Endothelial cell of umbilical vein (primary cell): Measurements from ENCODE around the gene MAP7D2. TPM values are rescaled to one million over a fixed set of nuclear protein-coding genes. Genes with fewer than 3 reads are reported as not detected.

Source experiments
- BruUV-seq: library from RNA; stranded (reverse); fragments of 400-500 nt; replicated peaks from 2 replicates; lab custom pipeline; 2021; lab: Mats Ljungman, UMichigan
- CTCF ChIA-PET: fragments of 300-600, 350-600 bp; sonication (Branson Sonifier 250); formaldehyde crosslinking; loops from one replicate; lab custom pipeline; 2021; ENCODE audit warnings: antibody characterized with exemption, inconsistent platforms; lab: Charles Lee
- POLR2A ChIA-PET: fragments of 300-600, 350-600 bp; sonication (Branson Sonifier 250); formaldehyde crosslinking; loops from one replicate; lab custom pipeline; 2021; ENCODE audit warnings: antibody characterized with exemption, inconsistent platforms; lab: Charles Lee
- DNase-seq: peaks from one replicate; pipeline ENCODE4 v3.0.0-alpha.2; 2011; ENCODE audit warnings: low read depth, low spot score
- FAIRE-seq: peaks from 2 replicates; lab custom pipeline; 2011; peaks lifted over from hg19 to GRCh38; lab: Jason Lieb, UNC
- H2AFZ ChIP-seq: 2 replicates; pipeline ENCODE4 v1.6.0; 2012; ENCODE audit warnings: low read depth, low read length, control low read depth, inconsistent platforms
- H3K27ac ChIP-seq: 2 replicates; pipeline ENCODE4 v1.5.1; 2011; ENCODE audit warnings: low read depth, mild to moderate bottlenecking, control low read depth, low read length, moderate library complexity; ENCODE audit not compliant: insufficient read depth
- H3K27me3 ChIP-seq, 2 experiments: 2 replicates each; pipeline versions ENCODE4 v1.6.0 to v1.6.1; 2011; ENCODE audit warnings: low read length in 2 of 2, mixed read lengths in 1 of 2; ENCODE audit not compliant: control insufficient read depth in 2 of 2, insufficient read depth in 2 of 2
- H3K36me3 ChIP-seq, 2 experiments: 2 replicates in 1 of 2; 3 replicates in 1 of 2; pipeline ENCODE4 v1.5.1; 2011; ENCODE audit warnings: low read length in 2 of 2, mild to moderate bottlenecking in 1 of 2, moderate library complexity in 1 of 2; ENCODE audit not compliant: control insufficient read depth in 2 of 2, insufficient read depth in 2 of 2; ENCODE audit errors: extremely low read depth in 1 of 2
- H3K4me1 ChIP-seq: 3 replicates; pipeline ENCODE4 v1.5.1; 2011; ENCODE audit warnings: mild to moderate bottlenecking, low read length; ENCODE audit not compliant: control insufficient read depth, insufficient read depth; ENCODE audit errors: extremely low read depth
- H3K4me2 ChIP-seq: 2 replicates; pipeline ENCODE4 v1.6.1; 2011; ENCODE audit warnings: low read length, control low read depth, mixed read lengths; ENCODE audit not compliant: insufficient read depth
- H3K4me3 ChIP-seq, 3 experiments: fragments of 200-600 bp in 1 of 3; sonication (generic), shearing (Covaris generic) in 1 of 3; replicated peaks in 1 of 3; 2 replicates each; pipeline ENCODE4 v1.5.1; 2011 to 2016; ENCODE audit warnings: control low read depth in 3 of 3, low read length in 3 of 3, mild to moderate bottlenecking in 2 of 3, inconsistent platforms in 1 of 3, low read depth in 1 of 3, moderate library complexity in 1 of 3; ENCODE audit not compliant: insufficient read depth in 1 of 3
- H3K79me2 ChIP-seq: 2 replicates; pipeline ENCODE4 v1.6.0; 2012; ENCODE audit warnings: low read length, inconsistent platforms; ENCODE audit not compliant: control insufficient read depth, insufficient read depth
- H3K9ac ChIP-seq: replicated peaks from 2 replicates; pipeline ENCODE3; 2011; ENCODE audit warnings: low read length, control low read depth; ENCODE audit not compliant: insufficient read depth; ENCODE audit errors: extremely low read depth
- H3K9me1 ChIP-seq: replicated peaks from 3 replicates; pipeline ENCODE4 v1.6.0; 2011; ENCODE audit warnings: mild to moderate bottlenecking, low read length; ENCODE audit not compliant: control insufficient read depth, insufficient read depth; ENCODE audit errors: extremely low read depth
- H3K9me3 ChIP-seq: replicated peaks from 2 replicates; pipeline ENCODE4 v1.5.1; 2012; ENCODE audit warnings: low read length, inconsistent platforms; ENCODE audit not compliant: control insufficient read depth, insufficient read depth
- H4K20me1 ChIP-seq: replicated peaks from 2 replicates; pipeline ENCODE3; 2011; ENCODE audit warnings: mild to moderate bottlenecking, low read length; ENCODE audit not compliant: control insufficient read depth, insufficient read depth; ENCODE audit errors: extremely low read depth
- EZH2 ChIP-seq: IDR thresholded peaks from 2 replicates; pipeline ENCODE4 v1.6.1; 2012; ENCODE audit warnings: borderline replicate concordance, low read depth, mild to moderate bottlenecking, moderate library complexity, low read length, inconsistent platforms; ENCODE audit not compliant: severe bottlenecking
- FOS ChIP-seq: IDR thresholded peaks from 2 replicates; pipeline ENCODE4 v1.6.1; 2011; ENCODE audit warnings: mild to moderate bottlenecking, low read length, moderate library complexity, borderline replicate concordance; ENCODE audit not compliant: insufficient read depth
- GATA2 ChIP-seq: IDR thresholded peaks from 2 replicates; pipeline ENCODE4 v1.7.0; 2011; ENCODE audit warnings: low read depth, mild to moderate bottlenecking, moderate library complexity, mixed read lengths, low read length; ENCODE audit not compliant: insufficient read length, insufficient read depth
- JUN ChIP-seq: IDR thresholded peaks from 2 replicates; pipeline ENCODE4 v1.6.1; 2011; ENCODE audit warnings: borderline replicate concordance, low read depth; ENCODE audit not compliant: insufficient read length, insufficient read depth
- MYC ChIP-seq: IDR thresholded peaks from one replicate; pipeline ENCODE4 v1.6.1; 2011; ENCODE audit warnings: mild to moderate bottlenecking, low read depth, low read length
- POLR2A ChIP-seq: IDR thresholded peaks from 2 replicates; pipeline ENCODE4 v1.6.1; 2012; ENCODE audit warnings: low read depth, mild to moderate bottlenecking, control low read depth, low read length
- POLR2AphosphoS5 ChIP-seq: IDR thresholded peaks from 2 replicates; pipeline ENCODE4 v1.6.1; 2012; ENCODE audit warnings: low read depth, mild to moderate bottlenecking, control low read depth, low read length, moderate library complexity; ENCODE audit not compliant: insufficient read depth
- dilution Hi-C: fragments of 300-500 bp; cut with MboI; formaldehyde crosslinking; loops from one replicate; pipeline ENCODE4 v1.15.0; 2019; ENCODE audit warnings: low sequenced_read_pairs; ENCODE audit not compliant: extremely low pct_ligation_motif_present
- intact Hi-C: fragments of 100-400 bp; cut with micrococcal nuclease; formaldehyde crosslinking; loops from one replicate; pipeline ENCODE4 v1.10.0; 2022
- polyA plus RNA-seq, 4 experiments: library from polyadenylated mRNA; depleted of rRNA in 3 of 4; stranded (reverse) in 3 of 4; unstranded in 1 of 4; fragments of >200 nt; gene quantifications; 2 replicates each; pipeline versions ENCODE4 v1.2.1 to v1.2.3, GENCODE V29; 2011 to 2012; ENCODE audit warnings: missing spikeins in 1 of 4
- total RNA-seq: library from RNA; stranded (reverse); gene quantifications from 2 replicates; pipeline ENCODE4 v1.2.3, GENCODE V29; 2021
- TF ChIP-seq, protein P1 (sequence below), 2 donors: IDR thresholded peaks; 1 replicate in 1 of 2; 2 replicates in 1 of 2; pipeline ENCODE4 v1.5.1; 2011; ENCODE audit warnings: low read length in 2 of 2, mild to moderate bottlenecking in 2 of 2, moderate library complexity in 2 of 2, control low read depth in 1 of 2, inconsistent platforms in 1 of 2, low read depth in 1 of 2; ENCODE audit not compliant: insufficient read depth in 1 of 2; ENCODE audit errors: extremely low read depth in 1 of 2
- TF ChIP-seq, protein P2 (sequence below): IDR thresholded peaks from 2 replicates; pipeline ENCODE4 v1.6.1; 2011; ENCODE audit not compliant: insufficient read depth, insufficient read length

MAP7D2 gene
- total and polyA plus RNA-seq, 2 donors (not counting 3 experiments of a cell fraction or from before 2014, with no cell fraction given): 0.08 to 0.15 TPM

DNA sequence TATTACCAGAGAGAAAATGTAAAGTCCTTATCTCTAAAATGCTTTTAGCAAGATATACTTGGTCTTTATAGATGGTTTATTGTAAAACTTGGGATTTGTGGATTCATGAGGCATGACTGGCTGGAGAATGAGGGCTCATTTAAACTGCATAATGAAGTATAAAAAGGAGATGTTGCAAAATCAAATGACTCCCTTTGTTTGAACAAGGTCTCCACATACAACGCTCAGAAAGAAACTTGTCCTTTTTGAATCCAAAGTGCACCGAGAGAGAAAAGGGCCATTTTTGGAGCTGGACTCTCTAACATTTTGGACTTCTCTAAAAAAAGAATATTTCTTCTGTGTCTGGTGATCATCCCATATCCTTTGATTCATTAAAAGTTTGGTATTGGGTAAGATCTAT is 32.6 kb upstream of the MAP7D2 start:
- peak; percentile 64 for FAIRE-seq
- CTCF ChIA-PET: no interaction called here
- Histone ChIP-seq H3K9me1 (no peaks in the 10 kb centered on the region), H3K27me3 (no peaks in the 10 kb centered on the region), H3K36me3 (peaks cover 0 to 3% of the 10 kb centered on the region in 2 experiments), H3K4me3 (no peak overlapping the region), H3K9ac (no peak overlapping the region), H3K4me2 (no peak overlapping the region), H4K20me1 (no peaks in the 10 kb centered on the region), H2AFZ (no peak overlapping the region), H3K27ac (no peak overlapping the region), H3K9me3 (no peaks in the 10 kb centered on the region), H3K79me2 (no peaks in the 10 kb centered on the region), H3K4me1 (peaks cover 7% of the 10 kb centered on the region)
- BruUV-seq: no TSS peak
- no peak for TF ChIP-seq POLR2AphosphoS5
- no peak for TF ChIP-seq GATA2
- TF ChIP-seq, protein P1, sequence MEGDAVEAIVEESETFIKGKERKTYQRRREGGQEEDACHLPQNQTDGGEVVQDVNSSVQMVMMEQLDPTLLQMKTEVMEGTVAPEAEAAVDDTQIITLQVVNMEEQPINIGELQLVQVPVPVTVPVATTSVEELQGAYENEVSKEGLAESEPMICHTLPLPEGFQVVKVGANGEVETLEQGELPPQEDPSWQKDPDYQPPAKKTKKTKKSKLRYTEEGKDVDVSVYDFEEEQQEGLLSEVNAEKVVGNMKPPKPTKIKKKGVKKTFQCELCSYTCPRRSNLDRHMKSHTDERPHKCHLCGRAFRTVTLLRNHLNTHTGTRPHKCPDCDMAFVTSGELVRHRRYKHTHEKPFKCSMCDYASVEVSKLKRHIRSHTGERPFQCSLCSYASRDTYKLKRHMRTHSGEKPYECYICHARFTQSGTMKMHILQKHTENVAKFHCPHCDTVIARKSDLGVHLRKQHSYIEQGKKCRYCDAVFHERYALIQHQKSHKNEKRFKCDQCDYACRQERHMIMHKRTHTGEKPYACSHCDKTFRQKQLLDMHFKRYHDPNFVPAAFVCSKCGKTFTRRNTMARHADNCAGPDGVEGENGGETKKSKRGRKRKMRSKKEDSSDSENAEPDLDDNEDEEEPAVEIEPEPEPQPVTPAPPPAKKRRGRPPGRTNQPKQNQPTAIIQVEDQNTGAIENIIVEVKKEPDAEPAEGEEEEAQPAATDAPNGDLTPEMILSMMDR (IDR thresholded peaks at IDR 0.05; ENCODE audit: extremely low read depth in 1 of 2, insufficient read depth in 1 of 2, low read depth in 1 of 2, low read length in 2 of 2): no peak
- TF ChIP-seq POLR2A: no peak
- TF ChIP-seq, protein P2, sequence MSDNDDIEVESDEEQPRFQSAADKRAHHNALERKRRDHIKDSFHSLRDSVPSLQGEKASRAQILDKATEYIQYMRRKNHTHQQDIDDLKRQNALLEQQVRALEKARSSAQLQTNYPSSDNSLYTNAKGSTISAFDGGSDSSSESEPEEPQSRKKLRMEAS: no peak
- TF ChIP-seq JUN: no peak
- TF ChIP-seq MYC: no peak
- TF ChIP-seq FOS: no peak
- no peak for TF ChIP-seq EZH2
- intact Hi-C loops (no loop called here), dilution Hi-C loops (no loop called here)
- no peak for DNase-seq
- POLR2A ChIA-PET: no interaction called here
